ENCODE data around the gene ANP32A. TPM values are rescaled to one million over a fixed set of nuclear protein-coding genes. Genes with fewer than 3 reads are reported as not detected.

Gene ANP32A
- total RNA-seq, 1 donor from 2014 or later, result 109 TPM

GRCh38 chr15:68819495-68820294 lies 1.0 kb downstream of the ANP32A start:
- peak; percentile 55 for DNase-seq

- no peak for DNase-seq
Measured at GRCh38 chr15:68818769-68819494, 1.8 kb downstream of the ANP32A start.

- peak; percentile 67 for DNase-seq
Measured at GRCh38 chr15:68818066-68818768, 2.5 kb downstream of the ANP32A start.

- peak; percentile 72 for DNase-seq
Measured at GRCh38 chr15:68817304-68818065, 3.2 kb downstream of the ANP32A start.

- DNase-seq, result no peak
Measured at GRCh38 chr15:68816795-68817303, 3.8 kb downstream of the ANP32A start.

GRCh38 chr15:68816158-68816557 lies 4.5 kb downstream of the ANP32A start:
- DNase-seq, result no peak

- no peak for DNase-seq
Measured at GRCh38 chr15:68815598-68815997, 5.1 kb downstream of the ANP32A start.

- DNase-seq, result no peak
Measured at GRCh38 chr15:68814596-68814995, 6.1 kb downstream of the ANP32A start.

- no peak for DNase-seq
Measured at GRCh38 chr15:68812597-68813431, 7.9 kb downstream of the ANP32A start.

- DNase-seq, result no peak
Measured at GRCh38 chr15:68812069-68812468, 8.6 kb downstream of the ANP32A start.

- DNase-seq, result no peak
Measured at GRCh38 chr15:68809517-68809916, 11.2 kb downstream of the ANP32A start.

GRCh38 chr15:68808770-68809169 lies 11.9 kb downstream of the ANP32A start:
- DNase-seq, result no peak

- DNase-seq, result no peak
Measured at GRCh38 chr15:68808091-68808490, 12.6 kb downstream of the ANP32A start.

GRCh38 chr15:68807249-68807648 lies 13.4 kb downstream of the ANP32A start:
- no peak for DNase-seq

- peak; percentile 39 for DNase-seq
Measured at GRCh38 chr15:68806220-68807060, 14.3 kb downstream of the ANP32A start.

GRCh38 chr15:68802373-68802772 lies 18.3 kb downstream of the ANP32A start:
- no peak for DNase-seq

- no peak for DNase-seq
Measured at GRCh38 chr15:68801572-68802148, 19.0 kb downstream of the ANP32A start.

GRCh38 chr15:68800875-68801274 lies 19.8 kb downstream of the ANP32A start:
- DNase-seq, result no peak

- DNase-seq, result no peak
Measured at GRCh38 chr15:68798346-68799094, 22.2 kb downstream of the ANP32A start.
